ENCODE data around the gene LRRC32.

Gene LRRC32

GRCh38 chr11:76677458-76677765 lies 6.9 kb upstream of the LRRC32 start:
- DNase-seq = no peak

GRCh38 chr11:76676636-76677457 lies 6.3 kb upstream of the LRRC32 start:
- DNase-seq = no peak

GRCh38 chr11:76674517-76675400 lies 4.2 kb upstream of the LRRC32 start:
- DNase-seq = no peak

- no peak for DNase-seq
These were observed 2.9 kb upstream of the LRRC32 start for GRCh38 chr11:76673176-76674142.

GRCh38 chr11:76672431-76673175 lies 2.1 kb upstream of the LRRC32 start:
- DNase-seq = no peak

GRCh38 chr11:76671626-76672309 lies 1.2 kb upstream of the LRRC32 start:
- DNase-seq = no peak

GRCh38 chr11:76671237-76671592 lies 668 bp upstream of the LRRC32 start:
- DNase-seq = no peak

GRCh38 chr11:76669901-76670484 lies 554 bp downstream of the LRRC32 start:
- no peak for DNase-seq

- no peak for DNase-seq
These were observed 2.0 kb downstream of the LRRC32 start for GRCh38 chr11:76668362-76669155.

- no peak for DNase-seq
These were observed 2.7 kb downstream of the LRRC32 start for GRCh38 chr11:76667856-76668255.

GRCh38 chr11:76667271-76667818 lies 3.2 kb downstream of the LRRC32 start:
- DNase-seq = no peak

GRCh38 chr11:76666830-76667229 lies 3.7 kb downstream of the LRRC32 start:
- DNase-seq = no peak

GRCh38 chr11:76666408-76666807 lies 4.1 kb downstream of the LRRC32 start:
- DNase-seq = no peak

- no peak for DNase-seq
These were observed 4.6 kb downstream of the LRRC32 start for GRCh38 chr11:76665921-76666351.

- no peak for DNase-seq
These were observed 5.4 kb downstream of the LRRC32 start for GRCh38 chr11:76665172-76665571.

- peak in 1 of 2 donors; percentile 26 for DNase-seq
These were observed 5.9 kb downstream of the LRRC32 start for GRCh38 chr11:76664578-76665061.

GRCh38 chr11:76663912-76664440 lies 6.6 kb downstream of the LRRC32 start:
- DNase-seq = no peak

GRCh38 chr11:76663486-76663810 lies 7.1 kb downstream of the LRRC32 start:
- no peak for DNase-seq

GRCh38 chr11:76662656-76663485 lies 7.7 kb downstream of the LRRC32 start:
- DNase-seq = no peak
